AG04450 (cell line): ENCODE measurements around the gene GTF2F1. TPM values are rescaled to one million over a fixed set of nuclear protein-coding genes. Genes with fewer than 3 reads are reported as not detected.
A peak's percentile ranks its signal among the peaks of the same experiment; 100 is the strongest.
"Not testable (repeated sequence)": the region's sequence is repeated elsewhere in the genome, so short reads cannot be mapped to it uniquely, and the experiment has no call there.

Source experiments
- CTCF ChIA-PET: fragments of 300-600, 350-600 bp; formaldehyde crosslinking; extraction: SDS; loops from one replicate; lab custom pipeline; 2022; ENCODE audit warnings: antibody characterized with exemption, inconsistent platforms; lab: Charles Lee
- POLR2A ChIA-PET: fragments of 350-600 bp; formaldehyde crosslinking; extraction: SDS; loops from one replicate; lab custom pipeline; 2021; ENCODE audit warnings: antibody characterized with exemption, inconsistent platforms; lab: Yijun Ruan, JAX
- DNase-seq: peaks from one replicate; pipeline ENCODE4 v3.0.0-alpha.2; 2011; ENCODE audit warnings: low read depth, low spot score
- H3K27ac ChIP-seq: one replicate; pipeline ENCODE4 v1.5.1; 2012; ENCODE audit warnings: low read depth, low read length, control low read depth
- H3K27me3 ChIP-seq: one replicate; pipeline ENCODE4 v1.6.0; 2012; ENCODE audit warnings: low read length; ENCODE audit not compliant: control insufficient read depth, insufficient read depth
- H3K4me3 ChIP-seq: 2 replicates; pipeline ENCODE4 v1.5.1; 2011; ENCODE audit warnings: mild to moderate bottlenecking, low read depth, low read length, control low read depth
- H3K9me3 ChIP-seq: 2 replicates; pipeline ENCODE4 v1.5.1; 2012; ENCODE audit warnings: low read length; ENCODE audit not compliant: control insufficient read depth, insufficient read depth
- CTCF ChIP-seq: IDR thresholded peaks from 2 replicates; pipeline ENCODE4 v1.5.1; 2011; ENCODE audit warnings: low read depth, low read length, control low read depth, inconsistent platforms
- polyA plus RNA-seq: library from polyadenylated mRNA; depleted of rRNA; stranded (reverse); fragments of >200 nt; gene quantifications from 2 replicates; pipeline ENCODE4 v1.2.3, GENCODE V29; 2011

The GTF2F1 gene
- polyA plus RNA-seq, 1 experiment, result 33.7 TPM

DNA sequence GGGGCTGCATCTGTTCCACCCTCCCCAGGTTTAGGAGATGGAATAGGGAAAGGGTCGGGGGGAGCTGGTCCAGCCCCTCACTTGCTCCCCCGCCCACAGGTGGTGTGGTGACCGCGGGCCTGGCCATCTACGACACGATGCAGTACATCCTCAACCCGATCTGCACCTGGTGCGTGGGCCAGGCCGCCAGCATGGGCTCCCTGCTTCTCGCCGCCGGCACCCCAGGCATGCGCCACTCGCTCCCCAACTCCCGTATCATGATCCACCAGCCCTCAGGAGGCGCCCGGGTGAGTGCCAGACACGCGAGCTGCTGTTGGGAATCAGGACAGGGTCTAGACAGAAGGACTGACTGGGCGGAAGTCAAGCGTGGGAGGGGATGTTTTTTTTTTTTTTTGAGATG is 28.6 kb downstream of the GTF2F1 start:
- Histone ChIP-seq H3K4me3 (no peak overlapping the region), H3K27me3 (no peaks in the 10 kb centered on the region), H3K9me3 (no peaks in the 10 kb centered on the region; the same call in 1 of the 2 replicates), H3K27ac (no peak overlapping the region)
- DNase-seq, result no peak
- ChIA-PET CTCF (interaction anchor here (0.6 kb wide), 1 partner anchor 396 kb away, joined by 3 read pairs; no protein-coding TSS in a partner anchor), POLR2A (no interaction called here)
- no peak for TF ChIP-seq CTCF

DNA sequence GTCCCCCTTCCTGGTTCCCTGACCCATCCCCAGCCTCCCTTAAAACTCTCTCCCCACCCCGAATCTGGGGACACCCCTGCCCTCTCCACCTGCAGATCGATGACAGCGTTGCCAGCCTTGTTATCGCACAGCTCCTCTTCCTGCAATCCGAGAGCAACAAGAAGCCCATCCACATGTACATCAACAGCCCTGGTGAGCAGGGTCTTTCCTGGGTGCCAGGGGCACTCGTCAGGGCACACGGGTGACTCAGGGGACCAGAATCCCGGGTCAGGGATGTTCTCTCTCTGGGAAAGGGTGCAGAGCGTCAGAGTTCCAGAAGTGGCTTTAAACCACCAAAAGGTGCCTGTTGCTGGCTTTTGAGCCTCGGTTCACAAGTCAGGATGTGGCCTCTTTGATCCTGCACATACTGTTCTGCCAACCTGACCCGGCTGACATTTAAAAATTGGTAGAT is 30.6 kb downstream of the GTF2F1 start:
- Histone ChIP-seq H3K9me3 (no peaks in the 10 kb centered on the region; the same call in 1 of the 2 replicates), H3K4me3 (peak overlapping the region; percentile 75), H3K27ac (no peak overlapping the region), H3K27me3 (no peaks in the 10 kb centered on the region)
- TF ChIP-seq CTCF, result no peak
- no peak for DNase-seq
- ChIA-PET CTCF (no interaction called here), POLR2A (no interaction called here)

- Histone ChIP-seq H3K4me3 (peak overlapping the region; percentile 75), H3K27ac (peak overlapping the region; percentile 11), H3K27me3 (no peaks in the 10 kb centered on the region), H3K9me3 (no peaks in the 10 kb centered on the region; the same call in 1 of the 2 replicates)
- no peak for TF ChIP-seq CTCF
- ChIA-PET CTCF (no interaction called here), POLR2A (no interaction called here)
- DNase-seq, result no peak
Measured at GRCh38 chr19:6362027-6362350, 31.0 kb downstream of the GTF2F1 start.

GRCh38 chr19:6360857-6361216 is 32.1 kb downstream of the GTF2F1 start:
- not testable (repeated sequence) for H3K27me3 ChIP-seq, DNase-seq, H3K27ac ChIP-seq, H3K9me3 ChIP-seq
- peak overlapping the region; percentile 75 for H3K4me3 ChIP-seq
- ChIA-PET CTCF (interaction anchor here (0.6 to 2.4 kb wide), 3 partner anchors 89 to 160 kb away, joined by 3 to 11 read pairs (median 4); no protein-coding TSS in a partner anchor), POLR2A (interaction anchor here (0.6 to 0.8 kb wide), 6 partner anchors 10 to 936 kb away, joined by 3 to 11 read pairs (median 4); partner anchors contain the start of gene ALKBH7)

GRCh38 chr19:6360445-6360844 is 32.5 kb downstream of the GTF2F1 start:
- POLR2A ChIA-PET, result interaction anchor here (0.6 to 0.7 kb wide), 2 partner anchors 12 to 937 kb away, joined by 3 to 5 read pairs; partner anchors contain the start of gene ALKBH7
- not testable (repeated sequence) for H3K27ac ChIP-seq, H3K4me3 ChIP-seq, DNase-seq, H3K27me3 ChIP-seq, H3K9me3 ChIP-seq
- CTCF ChIA-PET, result interaction anchor here (0.9 to 2.4 kb wide), 2 partner anchors 142 to 312 kb away, joined by 3 to 11 read pairs; no protein-coding TSS in a partner anchor

- CTCF ChIA-PET, result interaction anchor here (0.9 to 2.4 kb wide), 2 partner anchors 141 to 311 kb away, joined by 3 to 11 read pairs; no protein-coding TSS in a partner anchor
- POLR2A ChIA-PET, result interaction anchor here (0.7 kb wide), 1 partner anchor 13 kb away, joined by 5 read pairs; the partner anchor contains the start of gene ALKBH7
- Histone ChIP-seq H3K4me3 (no peak overlapping the region), H3K27ac (no peak overlapping the region), H3K9me3 (no peaks in the 10 kb centered on the region; the same call in 1 of the 2 replicates), H3K27me3 (no peaks in the 10 kb centered on the region)
- TF ChIP-seq CTCF, result no peak
- DNase-seq, result no peak
Measured at GRCh38 chr19:6359568-6360341, 33.2 kb downstream of the GTF2F1 start.
